ENCODE results near the gene GUCY2D.

DNA sequence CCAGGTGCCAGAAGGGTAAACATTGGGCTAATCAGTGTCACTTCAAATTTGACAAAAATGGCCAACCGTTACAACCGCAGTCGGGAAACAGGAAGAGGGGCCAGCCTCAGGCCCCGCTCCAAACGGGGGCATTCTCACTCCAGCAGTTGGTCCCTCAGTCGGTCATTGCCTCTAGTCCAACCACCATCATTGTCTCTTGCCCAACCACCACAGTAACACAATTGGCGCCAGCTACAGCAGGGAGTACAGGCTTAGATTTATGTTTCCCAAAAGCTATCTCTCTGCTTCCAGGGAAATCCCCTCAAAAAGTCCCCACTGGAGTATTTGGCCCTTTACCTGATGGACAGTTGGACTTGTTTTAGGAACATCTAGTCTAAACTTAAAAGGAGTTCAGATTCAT, 56.7 kb downstream of the GUCY2D start:
- TF ChIP-seq FOXM1 (IDR thresholded peaks at IDR 0.05; ENCODE audit: borderline replicate concordance) (no peak), ARNT (IDR thresholded peaks at IDR 0.05) (no peak), BHLHE40 (IDR thresholded peaks at IDR 0.05; ENCODE audit: borderline replicate concordance) (no peak), SUZ12 (IDR thresholded peaks at IDR 0.05) (no peak), FOXA1 (IDR thresholded peaks at IDR 0.05) (no peak), CTBP1 (IDR thresholded peaks at IDR 0.05; ENCODE audit: borderline replicate concordance) (no peak), FOXK2 (IDR thresholded peaks at IDR 0.05) (no peak), ELF4 (IDR thresholded peaks at IDR 0.05) (no peak)
- TF ChIP-seq, protein P1, sequence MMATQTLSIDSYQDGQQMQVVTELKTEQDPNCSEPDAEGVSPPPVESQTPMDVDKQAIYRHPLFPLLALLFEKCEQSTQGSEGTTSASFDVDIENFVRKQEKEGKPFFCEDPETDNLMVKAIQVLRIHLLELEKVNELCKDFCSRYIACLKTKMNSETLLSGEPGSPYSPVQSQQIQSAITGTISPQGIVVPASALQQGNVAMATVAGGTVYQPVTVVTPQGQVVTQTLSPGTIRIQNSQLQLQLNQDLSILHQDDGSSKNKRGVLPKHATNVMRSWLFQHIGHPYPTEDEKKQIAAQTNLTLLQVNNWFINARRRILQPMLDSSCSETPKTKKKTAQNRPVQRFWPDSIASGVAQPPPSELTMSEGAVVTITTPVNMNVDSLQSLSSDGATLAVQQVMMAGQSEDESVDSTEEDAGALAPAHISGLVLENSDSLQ (IDR thresholded peaks at IDR 0.05), result no peak
